ENCODE data around the gene YIPF4.
A peak's percentile ranks its signal among the peaks of the same experiment; 100 is the strongest.
"Not testable (repeated sequence)": the region's sequence is repeated elsewhere in the genome, so short reads cannot be mapped to it uniquely, and the experiment has no call there.

Gene YIPF4

DNA sequence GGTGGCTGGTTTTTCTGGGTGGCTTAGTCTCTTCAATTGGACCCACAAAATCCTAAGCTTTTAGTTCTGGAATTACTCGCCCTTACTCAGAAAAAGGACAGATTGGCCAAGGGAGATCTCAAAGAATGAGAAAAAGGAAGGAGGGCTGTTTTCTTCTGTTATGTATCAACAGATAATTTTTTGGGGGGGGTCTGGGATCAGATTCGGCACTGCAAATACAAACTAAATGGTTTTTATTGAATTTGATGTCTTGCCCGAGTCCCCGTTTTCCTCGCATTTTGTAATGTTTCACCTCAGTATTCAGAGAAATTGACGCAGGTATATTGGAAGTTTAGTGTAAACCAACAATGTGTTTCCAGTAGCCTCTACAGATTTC, 762 bp downstream of the YIPF4 start:
- no peak for FAIRE-seq

DNA sequence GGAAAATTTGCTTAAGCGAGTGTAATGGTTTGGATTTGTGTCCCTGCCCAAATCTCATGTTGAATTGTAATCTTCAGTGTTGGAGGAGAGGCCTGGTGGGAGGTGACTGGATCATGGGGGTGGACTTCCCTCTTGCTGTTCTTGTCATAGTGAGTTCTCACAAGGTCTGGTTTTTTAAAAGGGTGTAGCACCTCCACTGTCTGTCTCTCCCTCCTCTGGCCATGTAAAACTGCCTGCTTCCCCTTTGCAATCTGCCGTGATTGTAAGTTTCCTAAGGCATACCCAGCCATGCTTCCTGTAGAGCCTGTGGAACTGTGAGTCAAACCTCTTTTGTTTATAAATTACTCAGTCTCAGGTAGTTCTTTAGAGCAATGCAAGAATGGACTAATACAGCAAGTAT, 6.6 kb downstream of the YIPF4 start:
- DNase-seq (ENCODE audit: extremely low spot score, insufficient read length, low read depth) (no peak), FAIRE-seq (no peak)

More for the DNA sequence above, 762 bp downstream of the YIPF4 start:
- no peak for DNase-seq (ENCODE audit: extremely low spot score, insufficient read length, low read depth)

DNA sequence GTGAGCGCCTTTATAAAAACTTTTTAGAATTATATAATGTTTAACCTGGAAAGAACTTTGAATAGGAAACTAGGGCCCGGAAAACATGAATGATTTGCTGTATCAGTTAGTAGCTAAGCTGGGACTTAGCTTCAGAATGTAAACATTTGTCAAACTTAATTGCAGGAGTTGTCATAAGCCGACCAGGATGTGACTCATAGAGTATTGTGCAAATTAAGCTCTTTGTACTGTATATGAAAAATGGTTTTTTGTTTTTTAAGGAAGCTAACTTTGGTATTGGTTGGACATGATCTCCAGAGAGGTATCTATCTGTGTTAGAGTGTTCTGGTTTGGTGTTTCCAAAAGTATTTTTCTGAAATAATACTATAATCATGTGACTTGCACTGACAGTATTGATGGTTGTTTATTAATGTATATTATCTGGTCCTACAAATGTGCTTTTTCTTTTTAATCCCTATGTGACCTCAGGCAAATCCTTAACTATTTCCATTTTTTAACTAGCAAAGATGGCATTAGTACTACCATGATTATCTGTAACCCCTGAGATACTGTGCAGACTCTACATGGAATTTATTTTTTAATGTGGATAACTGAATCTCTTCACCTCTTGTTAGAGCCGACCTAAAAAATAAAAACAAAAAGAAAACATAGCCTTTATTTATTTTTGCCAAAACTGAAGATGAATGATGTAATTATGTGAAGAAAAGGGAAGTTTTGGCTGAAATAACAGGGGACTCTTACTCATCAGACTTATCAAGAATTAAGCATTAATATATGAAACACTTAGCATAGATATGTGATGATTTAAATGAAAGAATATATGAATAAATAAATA, 11.7 kb downstream of the YIPF4 start:
- FAIRE-seq (no peak), DNase-seq (ENCODE audit: extremely low spot score, insufficient read length, low read depth) (no peak)

- FAIRE-seq (no peak), DNase-seq (ENCODE audit: extremely low spot score, insufficient read length, low read depth) (no peak)
Measured at GRCh38 chr2:32290000-32290339, 12.3 kb downstream of the YIPF4 start.

GRCh38 chr2:32291746-32292145, 14.0 kb downstream of the YIPF4 start:
- DNase-seq (ENCODE audit: extremely low spot score, insufficient read length, low read depth) (no peak), FAIRE-seq (no peak)

GRCh38 chr2:32293493-32293892, 15.8 kb downstream of the YIPF4 start:
- DNase-seq (ENCODE audit: extremely low spot score, insufficient read length, low read depth); FAIRE-seq: not testable (repeated sequence)

DNA sequence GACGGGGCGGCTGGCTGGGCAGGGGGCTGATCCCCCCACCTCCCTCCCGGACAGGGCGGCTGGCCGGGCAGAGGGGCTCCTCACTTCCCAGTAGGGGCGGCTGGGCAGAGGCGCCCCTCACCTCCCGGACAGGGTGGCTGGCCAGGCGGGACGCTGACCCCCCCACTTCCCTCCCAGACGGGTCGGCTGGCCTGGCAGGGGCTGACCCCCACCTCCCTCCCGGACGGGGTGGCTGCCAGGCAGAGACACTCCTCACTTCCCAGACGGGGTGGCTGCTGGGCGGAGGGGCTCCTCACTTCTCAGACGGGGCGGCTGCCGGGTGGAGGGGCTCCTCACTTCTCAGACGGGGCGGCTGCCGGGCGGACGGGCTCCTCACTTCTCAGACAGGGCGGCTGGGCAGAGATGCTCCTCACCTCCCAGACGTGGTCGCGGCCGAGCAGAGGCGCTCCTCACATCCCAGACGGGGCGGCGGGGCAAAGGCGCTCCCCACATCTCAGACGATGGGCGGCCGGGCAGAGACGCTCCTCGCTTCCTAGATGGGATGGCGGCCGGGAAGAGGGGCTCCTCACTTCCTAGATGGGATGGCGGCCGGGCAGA, 16.4 kb downstream of the YIPF4 start:
- DNase-seq (ENCODE audit: extremely low spot score, insufficient read length, low read depth) = not testable (repeated sequence)

DNA sequence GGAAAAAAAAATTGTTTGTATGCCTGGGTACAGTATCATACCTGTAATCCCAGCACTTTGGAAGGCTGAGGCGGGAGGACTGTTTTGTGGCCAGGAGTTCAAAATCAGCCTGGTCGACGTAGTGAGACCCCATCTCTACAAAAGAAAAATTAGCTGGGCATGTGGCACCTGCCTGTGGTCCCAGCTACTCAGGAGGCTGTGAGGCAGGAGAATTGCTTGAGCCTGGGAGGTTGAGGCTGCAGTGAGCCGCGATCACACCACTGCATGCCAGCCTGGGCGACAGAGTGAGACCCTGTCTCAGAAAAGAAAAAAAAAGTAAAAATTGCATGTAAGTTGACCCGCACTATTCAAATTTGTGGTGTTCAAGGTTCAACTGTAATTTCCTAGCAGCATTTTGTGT, 32.9 kb downstream of the YIPF4 start:
- no peak for FAIRE-seq
- DNase-seq (ENCODE audit: extremely low spot score, insufficient read length, low read depth) = no peak

More for the DNA sequence above, 16.4 kb downstream of the YIPF4 start:
- not testable (repeated sequence) for FAIRE-seq

DNA sequence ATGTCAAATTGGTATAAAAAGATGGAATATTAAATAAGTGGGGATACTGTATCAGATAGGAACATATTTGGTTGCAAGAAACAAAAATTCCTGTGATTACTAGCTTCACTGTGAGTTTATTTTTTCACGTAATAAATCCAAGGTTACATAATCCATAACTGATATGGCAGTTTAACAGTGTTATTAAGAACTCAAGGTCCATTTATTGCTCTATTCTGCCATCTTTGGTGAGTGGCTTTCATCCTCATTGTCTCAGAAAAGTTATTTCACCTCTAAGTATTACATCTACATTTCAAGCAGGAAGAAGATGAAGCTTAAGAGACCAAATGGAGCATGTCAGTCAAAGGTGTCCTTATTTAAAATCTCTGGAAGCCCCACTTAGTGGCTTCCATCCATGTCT, 37.2 kb downstream of the YIPF4 start:
- FAIRE-seq (no peak), DNase-seq (ENCODE audit: extremely low spot score, insufficient read length, low read depth) (no peak)

- DNase-seq (ENCODE audit: extremely low spot score, insufficient read length, low read depth); FAIRE-seq: not testable (repeated sequence)
Measured at GRCh38 chr2:32328679-32329078, 51.0 kb downstream of the YIPF4 start.

GRCh38 chr2:32329180-32329980, 51.7 kb downstream of the YIPF4 start:
- FAIRE-seq; DNase-seq (ENCODE audit: extremely low spot score, insufficient read length, low read depth): not testable (repeated sequence)

DNA sequence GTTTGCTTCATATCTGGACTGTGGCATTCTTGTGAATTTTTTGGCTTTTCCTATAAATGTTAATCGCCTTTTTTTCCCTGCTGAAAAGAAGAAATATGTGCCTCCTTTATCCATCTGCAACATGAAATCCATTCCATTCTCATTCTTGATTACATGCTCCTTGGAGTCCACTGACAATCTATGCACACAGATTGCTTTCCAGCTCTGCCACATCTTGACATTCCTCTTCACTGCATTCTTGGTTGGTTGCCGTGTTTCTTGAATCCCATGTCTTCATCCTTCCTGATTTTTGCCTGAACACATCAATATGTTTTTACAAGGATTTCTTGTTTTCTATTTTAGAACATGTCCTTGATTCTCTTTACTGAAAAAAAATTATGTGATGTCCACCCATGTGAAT, 52.4 kb downstream of the YIPF4 start:
- DNase-seq (ENCODE audit: extremely low spot score, insufficient read length, low read depth) = no peak
- no peak for FAIRE-seq

- no peak for FAIRE-seq
- no peak for DNase-seq (ENCODE audit: extremely low spot score, insufficient read length, low read depth)
Measured at GRCh38 chr2:32342801-32343200, 65.1 kb downstream of the YIPF4 start.

DNA sequence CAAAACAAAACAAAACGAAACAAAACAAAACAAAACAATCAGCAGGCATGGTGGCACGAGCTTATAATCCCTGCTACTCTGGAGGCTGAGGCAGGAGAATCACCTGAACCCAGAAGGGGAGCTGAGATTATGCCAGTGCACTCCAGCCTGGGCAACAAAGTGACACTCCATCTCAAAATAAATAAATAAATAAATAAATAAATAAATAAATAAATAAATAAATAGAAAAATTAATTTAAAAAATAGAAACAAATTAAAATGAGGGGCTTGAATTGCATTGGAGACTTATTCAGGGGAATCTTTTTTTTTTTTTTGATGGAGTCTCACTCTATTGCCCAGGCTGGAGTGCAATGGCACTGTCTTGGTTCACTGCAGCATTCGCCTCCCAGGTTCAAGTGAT, 73.1 kb downstream of the YIPF4 start:
- not testable (repeated sequence) for FAIRE-seq; DNase-seq (ENCODE audit: extremely low spot score, insufficient read length, low read depth)

DNA sequence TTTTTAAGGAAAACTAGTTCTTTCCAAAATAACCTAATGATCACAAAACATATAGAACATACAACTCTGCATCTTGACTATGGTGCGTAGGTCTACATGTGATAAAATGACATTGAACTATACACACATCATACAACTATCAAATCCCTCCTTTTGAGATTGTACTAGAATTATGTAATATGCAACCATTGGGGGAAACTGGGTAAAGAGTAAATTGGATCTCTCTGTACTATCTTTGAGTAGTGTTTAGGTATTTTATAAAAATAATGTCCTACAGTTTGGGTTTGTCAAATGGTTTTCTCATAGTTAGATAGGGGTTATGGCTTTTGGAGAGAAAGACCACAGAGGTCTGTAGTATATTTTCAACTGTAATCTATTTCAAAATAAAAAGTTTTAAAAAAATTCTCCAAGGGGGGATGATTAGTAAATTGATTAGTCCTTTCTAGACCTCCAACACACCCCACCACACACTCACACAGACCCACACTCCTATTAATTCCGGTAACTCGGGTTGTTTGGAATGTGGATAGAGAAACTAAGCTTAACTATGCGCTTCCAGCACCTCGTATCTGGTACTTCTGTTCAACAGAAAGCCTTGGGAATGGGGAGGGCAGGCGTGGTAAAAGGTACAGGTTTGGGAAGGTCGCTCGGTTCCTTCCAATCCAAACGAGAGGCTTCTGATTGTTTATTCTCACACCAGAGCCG, 78.4 kb downstream of the YIPF4 start:
- DNase-seq (ENCODE audit: extremely low spot score, insufficient read length, low read depth) = no peak
- no peak for FAIRE-seq

GRCh38 chr2:32356681-32357317, 79.1 kb downstream of the YIPF4 start, which contains the start of gene BIRC6:
Gene BIRC6, plus strand, starts transcription at chr2:32357023. Its CDS starts 139 bp downstream, at chr2:32357162.
- DNase-seq (ENCODE audit: extremely low spot score, insufficient read length, low read depth) (peak; percentile 95), FAIRE-seq (peak; percentile 94)

GRCh38 chr2:32357318-32358110, 79.8 kb downstream of the YIPF4 start:
- no peak for FAIRE-seq
- peak; percentile 22 for DNase-seq (ENCODE audit: extremely low spot score, insufficient read length, low read depth)

GRCh38 chr2:32358111-32358482, 80.4 kb downstream of the YIPF4 start:
- FAIRE-seq (no peak), DNase-seq (ENCODE audit: extremely low spot score, insufficient read length, low read depth) (no peak)

GRCh38 chr2:32360416-32360815, 82.7 kb downstream of the YIPF4 start:
- DNase-seq (ENCODE audit: extremely low spot score, insufficient read length, low read depth) (no peak), FAIRE-seq (no peak)
